GM18508 (cell line): ENCODE results near the gene ZC3H11A.
"Not testable (repeated sequence)": the region's sequence is repeated elsewhere in the genome, so short reads cannot be mapped to it uniquely, and the experiment has no call there.

Experiments
- ATAC-seq: cut with Tn5 transposase; IDR thresholded peaks from one replicate; pipeline ENCODE4 v1.9.1; 2021; ENCODE audit warnings: moderate number of reproducible peaks; ENCODE audit not compliant: insufficient read depth, unreplicated experiment

The ZC3H11A gene

GRCh38 chr1:203778789-203779188 lies 16.6 kb upstream of the ZC3H11A start:
- ATAC-seq: no peak

GRCh38 chr1:203781962-203782361 lies 13.5 kb upstream of the ZC3H11A start:
- no peak for ATAC-seq

- no peak for ATAC-seq
Measured at GRCh38 chr1:203789966-203790365, 5.5 kb upstream of the ZC3H11A start.

- no peak for ATAC-seq
Measured at GRCh38 chr1:203791498-203791897, 3.9 kb upstream of the ZC3H11A start.

GRCh38 chr1:203792486-203792885 lies 2.9 kb upstream of the ZC3H11A start:
- no peak for ATAC-seq

GRCh38 chr1:203793561-203793960 lies 1.9 kb upstream of the ZC3H11A start:
- not testable (repeated sequence) for ATAC-seq

- no peak for ATAC-seq
Measured at GRCh38 chr1:203794764-203795440, 521 bp upstream of the ZC3H11A start.

GRCh38 chr1:203796236-203796605 lies 798 bp downstream of the ZC3H11A start:
- ATAC-seq: no peak

GRCh38 chr1:203797216-203797615 lies 1.8 kb downstream of the ZC3H11A start:
- no peak for ATAC-seq

GRCh38 chr1:203797948-203798655 lies 2.7 kb downstream of the ZC3H11A start:
- no peak for ATAC-seq

- ATAC-seq: no peak
Measured at GRCh38 chr1:203799157-203799556, 3.7 kb downstream of the ZC3H11A start.

- ATAC-seq: no peak
Measured at GRCh38 chr1:203799971-203800370, 4.5 kb downstream of the ZC3H11A start.

- no peak for ATAC-seq
Measured at GRCh38 chr1:203805689-203806088, 10.3 kb downstream of the ZC3H11A start.

GRCh38 chr1:203807196-203807595 lies 11.8 kb downstream of the ZC3H11A start:
- ATAC-seq: no peak

- ATAC-seq: no peak
Measured at GRCh38 chr1:203813581-203814341, 18.3 kb downstream of the ZC3H11A start.

- no peak for ATAC-seq
Measured at GRCh38 chr1:203818399-203818798, 23.0 kb downstream of the ZC3H11A start.

- ATAC-seq: no peak
Measured at GRCh38 chr1:203823306-203823705, 27.9 kb downstream of the ZC3H11A start.

- ATAC-seq: no peak
Measured at GRCh38 chr1:203826175-203826574, 30.8 kb downstream of the ZC3H11A start.

- ATAC-seq: no peak
Measured at GRCh38 chr1:203828002-203828401, 32.6 kb downstream of the ZC3H11A start.

GRCh38 chr1:203828503-203828902 lies 33.1 kb downstream of the ZC3H11A start:
- ATAC-seq: no peak

- ATAC-seq: not testable (repeated sequence)
Measured at GRCh38 chr1:203829247-203829646, 33.8 kb downstream of the ZC3H11A start.
